Measurements from ENCODE around the gene CCDC107.
A peak's percentile ranks its signal among the peaks of the same experiment; 100 is the strongest.

Gene CCDC107

GRCh38 chr9:35685506-35685905 is 27.4 kb downstream of the CCDC107 start:
- TF ChIP-seq, protein P1, sequence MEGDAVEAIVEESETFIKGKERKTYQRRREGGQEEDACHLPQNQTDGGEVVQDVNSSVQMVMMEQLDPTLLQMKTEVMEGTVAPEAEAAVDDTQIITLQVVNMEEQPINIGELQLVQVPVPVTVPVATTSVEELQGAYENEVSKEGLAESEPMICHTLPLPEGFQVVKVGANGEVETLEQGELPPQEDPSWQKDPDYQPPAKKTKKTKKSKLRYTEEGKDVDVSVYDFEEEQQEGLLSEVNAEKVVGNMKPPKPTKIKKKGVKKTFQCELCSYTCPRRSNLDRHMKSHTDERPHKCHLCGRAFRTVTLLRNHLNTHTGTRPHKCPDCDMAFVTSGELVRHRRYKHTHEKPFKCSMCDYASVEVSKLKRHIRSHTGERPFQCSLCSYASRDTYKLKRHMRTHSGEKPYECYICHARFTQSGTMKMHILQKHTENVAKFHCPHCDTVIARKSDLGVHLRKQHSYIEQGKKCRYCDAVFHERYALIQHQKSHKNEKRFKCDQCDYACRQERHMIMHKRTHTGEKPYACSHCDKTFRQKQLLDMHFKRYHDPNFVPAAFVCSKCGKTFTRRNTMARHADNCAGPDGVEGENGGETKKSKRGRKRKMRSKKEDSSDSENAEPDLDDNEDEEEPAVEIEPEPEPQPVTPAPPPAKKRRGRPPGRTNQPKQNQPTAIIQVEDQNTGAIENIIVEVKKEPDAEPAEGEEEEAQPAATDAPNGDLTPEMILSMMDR (conservative IDR thresholded peaks at IDR 0.05; ENCODE audit: control insufficient read depth, insufficient read depth, low read depth, low read length), result no peak
- DNase-seq (ENCODE audit: low read depth), result no peak
- no peak overlapping the region for H3K4me3 ChIP-seq (ENCODE audit: control insufficient read depth, low read depth, low read length)

GRCh38 chr9:35686222-35687203 is 28.4 kb downstream of the CCDC107 start:
- peak; percentile 79 for DNase-seq (ENCODE audit: low read depth)
- TF ChIP-seq, protein P1 (conservative IDR thresholded peaks at IDR 0.05; ENCODE audit: control insufficient read depth, insufficient read depth, low read depth, low read length), result no peak
- H3K4me3 ChIP-seq (ENCODE audit: control insufficient read depth, low read depth, low read length), result peak overlapping the region; percentile 96

GRCh38 chr9:35687306-35687705 is 29.2 kb downstream of the CCDC107 start:
- peak overlapping the region; percentile 96 for H3K4me3 ChIP-seq (ENCODE audit: control insufficient read depth, low read depth, low read length)
- TF ChIP-seq, protein P1 (conservative IDR thresholded peaks at IDR 0.05; ENCODE audit: control insufficient read depth, insufficient read depth, low read depth, low read length), result no peak
- DNase-seq (ENCODE audit: low read depth), result no peak

DNA sequence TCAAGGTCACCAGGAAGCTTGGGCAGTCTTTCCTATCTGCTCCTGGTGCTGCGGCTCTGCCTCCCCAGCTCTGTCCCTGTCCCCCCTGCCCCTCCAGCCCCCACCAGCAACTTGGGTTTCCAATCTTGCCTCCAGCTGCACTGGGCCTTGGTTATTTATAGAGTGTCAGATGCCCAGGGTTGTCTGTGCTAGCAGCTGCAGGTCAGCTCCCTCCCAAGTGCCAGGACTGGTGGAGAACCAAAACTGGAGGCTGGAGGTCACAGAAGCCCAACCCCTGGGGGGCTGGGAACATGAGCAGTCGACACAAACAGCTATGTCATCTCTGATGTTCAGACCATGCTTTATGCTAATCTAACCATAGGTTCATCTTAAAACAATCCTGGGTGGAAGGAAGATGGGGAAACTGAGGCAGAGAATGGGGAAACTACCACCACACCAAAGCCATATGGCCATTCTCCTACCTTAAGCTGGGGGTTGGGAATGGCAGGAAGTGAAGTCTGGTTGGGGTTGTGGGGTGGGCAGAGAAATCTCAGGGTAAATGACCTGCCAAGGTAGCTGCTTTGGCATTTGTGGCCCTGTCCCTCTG is 30.0 kb downstream of the CCDC107 start:
- no peak for DNase-seq (ENCODE audit: low read depth)
- H3K4me3 ChIP-seq (ENCODE audit: control insufficient read depth, low read depth, low read length), result peak overlapping the region; percentile 96
- TF ChIP-seq, protein P1 (conservative IDR thresholded peaks at IDR 0.05; ENCODE audit: control insufficient read depth, insufficient read depth, low read depth, low read length), result no peak

DNA sequence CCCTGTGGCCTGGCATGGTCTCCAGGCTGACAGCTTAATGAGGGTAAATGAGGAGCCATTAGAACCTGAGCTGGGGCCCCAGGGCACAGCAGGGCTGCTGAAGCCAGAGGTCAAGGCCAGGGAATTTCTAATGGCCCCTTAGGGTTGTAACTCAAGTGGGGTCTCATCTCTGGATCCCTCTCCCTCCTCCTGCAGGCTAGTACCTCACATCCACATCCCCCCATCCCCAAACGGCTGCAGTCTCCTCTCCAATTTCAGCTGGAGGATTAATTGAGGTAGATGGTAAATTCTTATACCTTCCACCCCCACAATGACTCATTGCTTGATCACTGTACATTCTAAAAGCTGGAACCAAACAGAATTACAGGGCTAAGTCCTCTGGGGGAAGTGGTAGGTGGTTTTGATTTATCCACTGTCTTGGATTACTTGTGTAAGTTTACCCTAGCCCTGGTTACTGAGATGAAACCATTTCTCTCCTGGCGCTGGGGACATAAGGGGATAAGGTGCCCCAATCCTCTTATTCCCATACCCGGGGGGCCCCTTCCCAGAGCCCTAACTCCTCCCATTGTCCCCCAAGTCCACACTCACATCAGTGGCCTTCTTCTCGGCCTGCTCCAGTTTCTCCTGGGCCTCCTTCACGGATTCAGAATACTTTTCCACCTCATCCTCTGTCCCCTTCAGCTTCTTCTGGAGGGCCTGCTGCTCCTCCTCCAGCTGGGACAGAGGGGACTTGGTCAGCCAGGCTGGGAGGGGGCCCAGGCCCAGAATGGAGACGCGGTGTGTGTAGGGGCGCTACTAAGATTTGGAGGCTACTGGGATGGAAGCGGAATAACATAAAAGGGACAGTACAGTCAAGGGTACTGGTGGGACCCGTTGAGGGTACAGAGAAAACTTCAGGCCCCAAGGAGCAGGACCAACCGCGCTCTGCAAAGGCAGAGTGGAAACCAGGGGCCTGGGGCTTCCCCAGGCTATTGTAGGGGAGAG is 30.8 kb downstream of the CCDC107 start:
- TF ChIP-seq, protein P1 (conservative IDR thresholded peaks at IDR 0.05; ENCODE audit: control insufficient read depth, insufficient read depth, low read depth, low read length), result no peak
- peak overlapping the region; percentile 96 for H3K4me3 ChIP-seq (ENCODE audit: control insufficient read depth, low read depth, low read length)
- peak; percentile 95 for DNase-seq (ENCODE audit: low read depth)
